PC-3 (cell line): ENCODE measurements around the gene B2M. TPM values are rescaled to one million over a fixed set of nuclear protein-coding genes. Genes with fewer than 3 reads are reported as not detected.

Experiments used
- ATAC-seq: fragments of 200-7000 bp; cut with Tn5 transposase; 2 replicates; pipeline ENCODE4 v1.9.1; 2020; ENCODE audit warnings: mild to moderate bottlenecking, moderate library complexity
- BruUV-seq: library from RNA; stranded (reverse); fragments of 400-500 nt; replicated peaks from 2 replicates; lab custom pipeline; 2021; lab: Mats Ljungman, UMichigan
- CTCF ChIA-PET: fragments of 300-600 bp; sonication (Branson Sonifier 250); formaldehyde crosslinking; loops from one replicate; lab custom pipeline; 2022; ENCODE audit warnings: antibody characterized with exemption; lab: Charles Lee
- POLR2A ChIA-PET: fragments of 300-600 bp; sonication (Branson Sonifier 250); formaldehyde crosslinking; loops from one replicate; lab custom pipeline; 2022; ENCODE audit warnings: antibody characterized with exemption; ENCODE audit not compliant: unreplicated experiment; lab: Charles Lee
- DNase-seq: peaks from one replicate; pipeline ENCODE4 v3.0.0-alpha.2; 2015
- H2AFZ ChIP-seq: fragments of 300-600 bp; sonication (generic); 2 replicates; pipeline ENCODE4 v1.6.0; 2016; ENCODE audit warnings: antibody characterized with exemption, low read length
- H3F3A ChIP-seq: fragments of 300-600 bp; sonication (generic); one replicate; pipeline ENCODE4 v1.6.0; 2017; ENCODE audit warnings: antibody characterized with exemption, low read length, control low read depth, mild to moderate bottlenecking; ENCODE audit not compliant: unreplicated experiment
- H3K27ac ChIP-seq: fragments of 300-600 bp; sonication (generic); 2 replicates; pipeline ENCODE4 v1.5.1; 2016; ENCODE audit warnings: mild to moderate bottlenecking, low read length
- H3K27me3 ChIP-seq: fragments of 300-600 bp; sonication (generic); 2 replicates; pipeline ENCODE4 v1.6.1; 2016; ENCODE audit warnings: low read length, mixed read lengths
- H3K36me3 ChIP-seq: fragments of 300-600 bp; sonication (generic); 2 replicates; pipeline ENCODE4 v1.6.1; 2016; ENCODE audit warnings: low read depth, mixed run types, low read length, mixed read lengths
- H3K4me1 ChIP-seq: fragments of 300-600 bp; sonication (generic); 2 replicates; pipeline ENCODE4 v1.5.1; 2016; ENCODE audit warnings: low read length; ENCODE audit not compliant: insufficient read depth
- H3K4me2 ChIP-seq: fragments of 300-600 bp; sonication (generic); 2 replicates; pipeline ENCODE4 v1.6.0; 2016; ENCODE audit warnings: low read length
- H3K4me3 ChIP-seq: fragments of 300-600 bp; sonication (generic); 2 replicates; pipeline ENCODE4 v1.5.1; 2016; ENCODE audit warnings: mild to moderate bottlenecking, low read length, mixed read lengths
- H3K79me2 ChIP-seq: fragments of 300-600 bp; sonication (generic); 2 replicates; pipeline ENCODE4 v1.6.1; 2017; ENCODE audit warnings: low read length, mixed read lengths
- H3K9ac ChIP-seq: fragments of 300-600 bp; sonication (generic); 2 replicates; pipeline ENCODE4 v1.6.0; 2016; ENCODE audit warnings: mild to moderate bottlenecking, low read length
- H3K9me2 ChIP-seq: fragments of 300-600 bp; sonication (generic); replicated peaks from 2 replicates; pipeline ENCODE4 v1.6.1; 2016; ENCODE audit warnings: mixed run types, low read length, mixed read lengths
- H3K9me3 ChIP-seq: fragments of 300-600 bp; sonication (generic); 2 replicates; pipeline ENCODE4 v1.6.1; 2016; ENCODE audit warnings: low read length, mixed read lengths
- H4K20me1 ChIP-seq: fragments of 300-600 bp; sonication (generic); 2 replicates; pipeline ENCODE4 v1.6.1; 2016; ENCODE audit warnings: low read length, mixed read lengths
- EZH2 ChIP-seq: fragments of 300-600 bp; sonication (generic); IDR thresholded peaks from one replicate; pipeline ENCODE4 v1.6.1; 2017; ENCODE audit warnings: antibody characterized with exemption, mild to moderate bottlenecking, low read length; ENCODE audit not compliant: unreplicated experiment
- EZH2phosphoT487 ChIP-seq: fragments of 300-600 bp; sonication (generic); IDR thresholded peaks from 2 replicates; pipeline ENCODE4 v1.6.1; 2018; ENCODE audit warnings: mild to moderate bottlenecking, antibody characterized with exemption, low read length, borderline replicate concordance
- intact Hi-C: fragments of 100-400 bp; cut with micrococcal nuclease; formaldehyde crosslinking; loops from 2 replicates; pipeline ENCODE4 v1.9.0; 2023
- total RNA-seq: library from RNA; depleted of rRNA; stranded (reverse); fragments of >200 nt; gene quantifications from 2 replicates; pipeline ENCODE4 v1.2.3, GENCODE V29; 2014
- TF ChIP-seq, protein P1 (sequence below): fragments of 300-600 bp; sonication (generic); conservative IDR thresholded peaks from 2 replicates; pipeline ENCODE4 v1.5.1; 2017; ENCODE audit warnings: antibody characterized with exemption, low read depth, mild to moderate bottlenecking, low read length

The B2M gene
- total RNA-seq, 1 experiment from 2014 or later = 608 TPM

DNA sequence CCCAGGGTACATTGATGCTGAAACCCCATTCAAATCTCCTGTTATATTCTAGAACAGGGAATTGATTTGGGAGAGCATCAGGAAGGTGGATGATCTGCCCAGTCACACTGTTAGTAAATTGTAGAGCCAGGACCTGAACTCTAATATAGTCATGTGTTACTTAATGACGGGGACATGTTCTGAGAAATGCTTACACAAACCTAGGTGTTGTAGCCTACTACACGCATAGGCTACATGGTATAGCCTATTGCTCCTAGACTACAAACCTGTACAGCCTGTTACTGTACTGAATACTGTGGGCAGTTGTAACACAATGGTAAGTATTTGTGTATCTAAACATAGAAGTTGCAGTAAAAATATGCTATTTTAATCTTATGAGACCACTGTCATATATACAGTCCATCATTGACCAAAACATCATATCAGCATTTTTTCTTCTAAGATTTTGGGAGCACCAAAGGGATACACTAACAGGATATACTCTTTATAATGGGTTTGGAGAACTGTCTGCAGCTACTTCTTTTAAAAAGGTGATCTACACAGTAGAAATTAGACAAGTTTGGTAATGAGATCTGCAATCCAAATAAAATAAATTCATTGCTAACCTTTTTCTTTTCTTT, 5.8 kb downstream of the B2M start:
- Histone ChIP-seq H3K79me2 (peaks cover 30% of the 10 kb centered on the region), H3F3A (no peaks in the 10 kb centered on the region), H3K9ac (no peak overlapping the region), H3K36me3 (peaks cover 37% of the 10 kb centered on the region), H3K27me3 (no peaks in the 10 kb centered on the region), H3K4me2 (no peak overlapping the region), H3K4me3 (no peak overlapping the region), H3K27ac (no peak overlapping the region), H3K9me3 (no peaks in the 10 kb centered on the region), H3K9me2 (no peaks in the 10 kb centered on the region), H2AFZ (no peak overlapping the region), H3K4me1 (peaks cover 4% of the 10 kb centered on the region; the same call in 1 of the 2 replicates), H4K20me1 (peaks cover 6% of the 10 kb centered on the region; the same call in 1 of the 2 replicates)
- no TSS peak for BruUV-seq
- no peak for ATAC-seq
- TF ChIP-seq EZH2 = no peak
- TF ChIP-seq, protein P1, sequence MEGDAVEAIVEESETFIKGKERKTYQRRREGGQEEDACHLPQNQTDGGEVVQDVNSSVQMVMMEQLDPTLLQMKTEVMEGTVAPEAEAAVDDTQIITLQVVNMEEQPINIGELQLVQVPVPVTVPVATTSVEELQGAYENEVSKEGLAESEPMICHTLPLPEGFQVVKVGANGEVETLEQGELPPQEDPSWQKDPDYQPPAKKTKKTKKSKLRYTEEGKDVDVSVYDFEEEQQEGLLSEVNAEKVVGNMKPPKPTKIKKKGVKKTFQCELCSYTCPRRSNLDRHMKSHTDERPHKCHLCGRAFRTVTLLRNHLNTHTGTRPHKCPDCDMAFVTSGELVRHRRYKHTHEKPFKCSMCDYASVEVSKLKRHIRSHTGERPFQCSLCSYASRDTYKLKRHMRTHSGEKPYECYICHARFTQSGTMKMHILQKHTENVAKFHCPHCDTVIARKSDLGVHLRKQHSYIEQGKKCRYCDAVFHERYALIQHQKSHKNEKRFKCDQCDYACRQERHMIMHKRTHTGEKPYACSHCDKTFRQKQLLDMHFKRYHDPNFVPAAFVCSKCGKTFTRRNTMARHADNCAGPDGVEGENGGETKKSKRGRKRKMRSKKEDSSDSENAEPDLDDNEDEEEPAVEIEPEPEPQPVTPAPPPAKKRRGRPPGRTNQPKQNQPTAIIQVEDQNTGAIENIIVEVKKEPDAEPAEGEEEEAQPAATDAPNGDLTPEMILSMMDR = no peak
- TF ChIP-seq EZH2phosphoT487 = no peak
- no peak for DNase-seq
- CTCF ChIA-PET = no interaction called here
- intact Hi-C loops = no loop called here
- POLR2A ChIA-PET = no interaction called here

DNA sequence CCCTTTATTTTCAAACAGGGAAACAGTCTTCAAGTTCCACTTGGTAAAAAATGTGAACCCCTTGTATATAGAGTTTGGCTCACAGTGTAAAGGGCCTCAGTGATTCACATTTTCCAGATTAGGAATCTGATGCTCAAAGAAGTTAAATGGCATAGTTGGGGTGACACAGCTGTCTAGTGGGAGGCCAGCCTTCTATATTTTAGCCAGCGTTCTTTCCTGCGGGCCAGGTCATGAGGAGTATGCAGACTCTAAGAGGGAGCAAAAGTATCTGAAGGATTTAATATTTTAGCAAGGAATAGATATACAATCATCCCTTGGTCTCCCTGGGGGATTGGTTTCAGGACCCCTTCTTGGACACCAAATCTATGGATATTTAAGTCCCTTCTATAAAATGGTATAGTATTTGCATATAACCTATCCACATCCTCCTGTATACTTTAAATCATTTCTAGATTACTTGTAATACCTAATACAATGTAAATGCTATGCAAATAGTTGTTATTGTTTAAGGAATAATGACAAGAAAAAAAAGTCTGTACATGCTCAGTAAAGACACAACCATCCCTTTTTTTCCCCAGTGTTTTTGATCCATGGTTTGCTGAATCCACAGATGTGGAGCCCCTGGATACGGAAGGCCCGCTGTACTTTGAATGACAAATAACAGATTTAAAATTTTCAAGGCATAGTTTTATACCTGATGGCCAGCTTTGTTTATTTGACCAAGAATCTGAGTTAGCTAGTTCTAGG, 7.0 kb downstream of the B2M start:
- BruUV-seq = no TSS peak
- peaks cover 2% of the 10 kb centered on the region; the same call in 1 of the 2 replicates for H3K4me1 ChIP-seq
- peaks cover 6% of the 10 kb centered on the region; the same call in 1 of the 2 replicates for H4K20me1 ChIP-seq
- no peak overlapping the region for H3K4me3 ChIP-seq
- POLR2A ChIA-PET = no interaction called here
- TF ChIP-seq EZH2phosphoT487 (no peak), EZH2 (no peak)
- TF ChIP-seq, protein P1 = no peak
- H3K9me3 ChIP-seq = no peaks in the 10 kb centered on the region
- intact Hi-C loops = no loop called here
- no peak overlapping the region for H3K4me2 ChIP-seq
- H3K36me3 ChIP-seq = peaks cover 37% of the 10 kb centered on the region
- H3F3A ChIP-seq = no peaks in the 10 kb centered on the region
- CTCF ChIA-PET = no interaction called here
- H3K9ac ChIP-seq = no peak overlapping the region
- no peaks in the 10 kb centered on the region for H3K27me3 ChIP-seq
- DNase-seq (no peak), ATAC-seq (no peak)
- no peaks in the 10 kb centered on the region for H3K9me2 ChIP-seq
- H3K27ac ChIP-seq = no peak overlapping the region
- H2AFZ ChIP-seq = no peak overlapping the region
- peaks cover 17% of the 10 kb centered on the region for H3K79me2 ChIP-seq

DNA sequence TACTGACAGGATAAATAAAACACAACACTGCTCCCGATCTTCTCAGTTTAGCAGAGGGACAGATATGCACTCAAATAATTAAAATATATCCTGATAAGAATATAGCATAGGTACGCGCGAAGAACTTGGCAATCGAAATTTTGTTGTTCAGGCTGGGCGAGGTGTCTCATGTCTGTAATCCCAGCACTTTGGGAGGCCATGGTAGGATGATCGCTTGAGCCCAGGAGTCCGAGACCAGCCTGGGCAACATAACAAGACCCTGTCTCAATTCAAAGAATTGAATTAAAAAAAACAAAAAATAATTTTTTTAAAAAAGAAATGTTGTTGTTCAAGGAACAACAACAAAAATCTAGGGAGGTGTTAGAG, 7.6 kb downstream of the B2M start:
- TF ChIP-seq EZH2phosphoT487 = no peak
- no peak for TF ChIP-seq EZH2
- TF ChIP-seq, protein P1 = no peak
- Histone ChIP-seq H3K4me2 (no peak overlapping the region), H3K9me3 (no peaks in the 10 kb centered on the region), H2AFZ (no peak overlapping the region), H3K9ac (no peak overlapping the region), H3K4me3 (no peak overlapping the region), H3K4me1 (no peaks in the 10 kb centered on the region), H3K36me3 (peaks cover 37% of the 10 kb centered on the region), H4K20me1 (peaks cover 4% of the 10 kb centered on the region; the same call in 1 of the 2 replicates), H3K27me3 (no peaks in the 10 kb centered on the region), H3K27ac (no peak overlapping the region), H3K9me2 (no peaks in the 10 kb centered on the region), H3K79me2 (peaks cover 12% of the 10 kb centered on the region), H3F3A (no peaks in the 10 kb centered on the region)
- POLR2A ChIA-PET = no interaction called here
- DNase-seq = no peak
- BruUV-seq = no TSS peak
- ATAC-seq = no peak
- CTCF ChIA-PET = no interaction called here
- intact Hi-C loops = no loop called here
